NOMO-1 treated with DMSO at 0.1 percent for 48 hours (cell line): ENCODE measurements around the gene TRAF3IP3.
A peak's percentile ranks its signal among the peaks of the same experiment; 100 is the strongest.

ENCODE experiments used
- DNase-seq: peaks from one replicate; lab custom pipeline; 2025; ENCODE audit not compliant: unreplicated experiment; lab: John Stamatoyannopoulos, UW

The TRAF3IP3 gene

DNA sequence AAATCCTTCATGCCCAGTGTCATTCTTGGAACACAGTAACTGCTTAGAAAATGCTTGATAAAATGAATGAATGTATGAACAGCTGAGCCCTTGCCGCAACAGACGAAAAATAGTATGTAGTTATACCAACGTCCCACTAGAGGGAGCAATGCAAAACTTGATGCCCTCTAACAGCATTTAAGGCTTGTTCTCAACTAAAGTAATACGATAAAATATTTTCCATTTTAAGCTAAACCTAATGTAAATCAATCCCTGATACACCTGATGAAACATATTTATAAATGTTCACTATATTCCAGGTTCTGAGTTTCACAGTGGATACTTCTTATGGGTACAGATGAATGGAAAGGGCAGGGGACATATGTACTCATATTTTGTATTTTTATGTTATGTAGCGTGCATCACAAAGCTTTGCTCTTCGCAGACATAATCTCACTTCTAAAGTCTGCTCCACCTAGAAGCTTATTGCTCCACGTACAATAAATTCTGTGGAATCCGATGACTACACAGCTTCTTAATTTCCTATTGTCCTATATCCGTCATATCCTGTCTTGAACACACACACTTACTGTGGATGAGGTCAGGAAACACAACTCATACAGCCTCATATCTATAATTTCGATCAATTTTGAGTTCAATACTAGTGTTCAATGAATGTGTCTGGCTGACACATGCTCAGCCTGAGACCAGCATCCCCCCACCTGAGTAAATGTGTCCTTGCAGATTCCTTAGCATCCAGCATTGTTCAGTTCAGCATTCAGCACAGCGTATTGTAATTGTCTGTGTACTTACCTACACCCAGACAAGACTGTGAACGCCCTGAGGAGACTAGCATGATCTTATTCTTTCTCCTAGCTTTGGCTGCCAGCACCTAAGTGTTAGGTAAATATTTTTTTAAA is 67.5 kb downstream of the TRAF3IP3 start:
- peak; percentile 48 for DNase-seq

GRCh38 chr1:209825591-209826434 is 70.0 kb downstream of the TRAF3IP3 start:
- no peak for DNase-seq

GRCh38 chr1:209827384-209828262 is 71.8 kb downstream of the TRAF3IP3 start, which contains the start of gene UTP25:
Gene UTP25, plus strand, starts transcription at chr1:209827972. Its CDS starts 92 bp downstream, at chr1:209828064.
- peak; percentile 95 for DNase-seq

DNA sequence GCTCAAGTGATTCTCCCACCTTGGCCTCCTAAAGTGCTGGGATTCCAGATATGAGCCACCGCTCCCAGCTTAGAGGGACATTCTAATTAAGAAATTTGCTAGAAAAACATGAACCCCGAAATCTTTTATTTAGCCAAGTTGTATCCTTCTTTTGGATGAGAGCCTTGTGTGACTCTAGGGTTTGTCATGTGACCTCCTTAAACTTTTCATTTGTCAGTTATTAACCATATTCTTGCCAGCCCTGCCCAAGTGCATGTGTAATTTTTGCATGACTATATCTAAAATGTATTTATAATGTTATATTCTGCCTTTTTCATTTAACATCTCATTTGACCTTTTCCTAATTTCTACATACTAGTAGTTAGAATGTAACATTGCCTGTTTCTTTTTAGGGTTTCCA is 73.9 kb downstream of the TRAF3IP3 start:
- no peak for DNase-seq

- DNase-seq, result no peak
Measured at GRCh38 chr1:209830722-209831121, 74.9 kb downstream of the TRAF3IP3 start.

DNA sequence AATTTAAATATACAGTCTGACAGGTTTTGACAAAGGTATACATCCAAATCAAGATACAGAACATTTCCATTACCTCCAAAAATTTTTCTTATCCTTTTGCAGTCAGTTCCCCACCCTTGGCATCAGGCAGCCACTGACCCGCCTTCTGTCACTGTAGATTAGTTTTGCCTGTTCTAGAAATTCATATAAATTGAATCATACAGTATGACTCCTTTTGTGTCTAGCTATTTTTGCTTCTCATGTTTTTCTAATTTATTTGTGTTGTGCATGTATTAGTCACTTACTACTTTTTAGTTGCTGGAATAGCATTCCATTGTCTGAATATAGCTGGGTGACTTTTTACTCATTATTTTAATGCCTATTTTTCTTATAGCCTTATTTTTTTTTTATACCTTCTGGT is 75.8 kb downstream of the TRAF3IP3 start:
- DNase-seq, result no peak
